Large intestine (tissue), 3 donors: ENCODE results near the gene HNRNPDL. TPM values are rescaled to one million over a fixed set of nuclear protein-coding genes. Genes with fewer than 3 reads are reported as not detected.
A peak's percentile ranks its signal among the peaks of the same experiment; 100 is the strongest.
"Not testable (repeated sequence)": the region's sequence is repeated elsewhere in the genome, so short reads cannot be mapped to it uniquely, and the experiment has no call there.

ENCODE experiments used
- DNase-seq, 2 donors: peaks; one replicate each; pipeline versions ENCODE4 v3.0.0 to v3.0.0-alpha.2; 2013
- H3K27ac ChIP-seq: one replicate; pipeline ENCODE4 v1.5.1; 2013; ENCODE audit warnings: low read length
- H3K27me3 ChIP-seq: 2 replicates; pipeline ENCODE4 v1.6.1; 2013; ENCODE audit warnings: low read length; ENCODE audit not compliant: control insufficient read depth, insufficient read depth
- H3K36me3 ChIP-seq: 2 replicates; pipeline ENCODE4 v1.6.1; 2013; ENCODE audit warnings: low read length; ENCODE audit not compliant: control insufficient read depth, insufficient read depth
- H3K4me1 ChIP-seq: one replicate; pipeline ENCODE4 v1.6.1; 2013; ENCODE audit warnings: low read length; ENCODE audit not compliant: control insufficient read depth, insufficient read depth
- H3K4me3 ChIP-seq: one replicate; pipeline ENCODE4 v1.5.1; 2013; ENCODE audit warnings: low read length
- H3K9me3 ChIP-seq: one replicate; pipeline ENCODE4 v1.6.1; 2013; ENCODE audit warnings: mild to moderate bottlenecking, low read depth, low read length, moderate library complexity; ENCODE audit not compliant: control insufficient read depth
- WGBS: methylation state at CpG from one replicate; pipeline ENCODE4 v1.1.5; 2013; ENCODE audit warnings: low lambda C conversion rate; ENCODE audit not compliant: insufficient coverage; 5-methylcytosine and 5-hydroxymethylcytosine counted together
- polyA plus RNA-seq: library from polyadenylated mRNA; unstranded; fragments of 120-200 nt; gene quantifications from one replicate; pipeline ENCODE4 v1.2.1, GENCODE V29; 2013

The HNRNPDL gene
- polyA plus RNA-seq, 1 donor: 385 TPM

- 100% methylated on average over 2 of the region's 7 CpGs for WGBS
- no peak overlapping the region for H3K4me3 ChIP-seq
- H3K36me3 ChIP-seq: no peaks in the 10 kb centered on the region
- no peak for DNase-seq
- H3K27ac ChIP-seq: no peak overlapping the region
- no peaks in the 10 kb centered on the region for H3K4me1 ChIP-seq
- no peaks in the 10 kb centered on the region for H3K9me3 ChIP-seq
- H3K27me3 ChIP-seq: no peaks in the 10 kb centered on the region
Observed at GRCh38 chr4:82401600-82401999, 28.7 kb downstream of the HNRNPDL start.

- DNase-seq: no peak
- no peaks in the 10 kb centered on the region for H3K4me1 ChIP-seq
- H3K27ac ChIP-seq: no peak overlapping the region
- no peaks in the 10 kb centered on the region for H3K27me3 ChIP-seq
- H3K36me3 ChIP-seq: no peaks in the 10 kb centered on the region
- no CpG with 5 or more reads among the region's 1 CpG for WGBS
- no peaks in the 10 kb centered on the region for H3K9me3 ChIP-seq
- no peak overlapping the region for H3K4me3 ChIP-seq
Observed at GRCh38 chr4:82398263-82398662, 32.0 kb downstream of the HNRNPDL start.

DNA sequence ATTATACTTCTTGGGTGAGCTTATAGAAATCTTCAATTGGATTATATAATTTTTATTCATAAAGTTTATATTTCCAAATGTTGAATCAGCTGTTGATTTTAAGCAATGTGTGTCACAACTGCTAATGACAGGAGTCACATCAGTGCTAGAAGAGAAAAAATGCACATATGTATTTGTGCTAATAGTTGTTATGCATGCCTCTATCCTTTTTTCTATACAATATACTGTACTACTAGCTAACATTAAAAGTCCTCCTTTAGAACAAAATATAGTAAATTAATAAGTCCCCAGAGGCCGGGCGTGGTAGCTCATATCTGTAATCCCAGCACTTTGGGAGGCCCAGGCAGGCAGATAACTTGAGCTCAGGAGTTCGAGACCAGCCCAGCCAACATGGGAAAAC lies 32.7 kb downstream of the HNRNPDL start:
- H3K27ac ChIP-seq: no peak overlapping the region
- no peaks in the 10 kb centered on the region for H3K4me1 ChIP-seq
- no CpG with 5 or more reads among the region's 3 CpGs for WGBS
- DNase-seq: no peak
- H3K27me3 ChIP-seq: no peaks in the 10 kb centered on the region
- no peak overlapping the region for H3K4me3 ChIP-seq
- H3K9me3 ChIP-seq: no peaks in the 10 kb centered on the region
- H3K36me3 ChIP-seq: no peaks in the 10 kb centered on the region

GRCh38 chr4:82394896-82395295 lies 35.4 kb downstream of the HNRNPDL start:
- Histone ChIP-seq H3K9me3 (no peaks in the 10 kb centered on the region), H3K27me3 (no peaks in the 10 kb centered on the region), H3K36me3 (no peaks in the 10 kb centered on the region), H3K4me3 (no peak overlapping the region), H3K4me1 (no peaks in the 10 kb centered on the region), H3K27ac (no peak overlapping the region)
- no CpG with 5 or more reads among the region's 3 CpGs for WGBS
- DNase-seq: peak in 1 of 2 donors; percentile 34

- no CpG with 5 or more reads among the region's 9 CpGs for WGBS
- not testable (repeated sequence) for H3K4me3 ChIP-seq, H3K4me1 ChIP-seq, DNase-seq, H3K27me3 ChIP-seq, H3K9me3 ChIP-seq, H3K36me3 ChIP-seq, H3K27ac ChIP-seq
Observed at GRCh38 chr4:82390061-82390460, 40.2 kb downstream of the HNRNPDL start.

DNA sequence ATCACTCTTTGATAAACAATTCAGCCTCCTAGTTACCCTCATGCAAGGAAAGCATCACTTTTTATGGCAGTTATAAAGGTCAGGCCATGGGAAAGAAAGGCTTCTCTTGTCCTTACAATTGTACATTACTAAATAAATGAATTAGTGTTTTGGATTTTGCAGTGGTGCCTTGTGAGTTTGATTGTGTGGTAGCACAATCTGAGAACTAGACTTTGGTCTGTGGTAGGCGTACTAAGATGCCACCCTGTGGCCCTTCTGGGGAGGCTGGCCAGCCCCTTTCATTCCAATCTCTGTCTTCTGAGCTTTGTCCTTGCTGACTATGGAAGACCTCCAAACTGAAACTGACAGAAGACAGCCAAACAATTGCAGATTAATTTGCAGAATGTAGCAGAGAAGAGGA lies 41.9 kb downstream of the HNRNPDL start:
- Histone ChIP-seq H3K9me3 (no peaks in the 10 kb centered on the region), H3K27me3 (no peaks in the 10 kb centered on the region), H3K27ac (no peak overlapping the region), H3K36me3 (no peaks in the 10 kb centered on the region), H3K4me3 (no peak overlapping the region), H3K4me1 (no peaks in the 10 kb centered on the region)
- peak; percentile 26 to 57 for DNase-seq
- no CpG with 5 or more reads among the region's 1 CpG for WGBS

- not testable (repeated sequence) for H3K27ac ChIP-seq, H3K27me3 ChIP-seq, DNase-seq, H3K36me3 ChIP-seq, H3K9me3 ChIP-seq, H3K4me3 ChIP-seq, H3K4me1 ChIP-seq
- no CpG with 5 or more reads among the region's 8 CpGs for WGBS
Observed at GRCh38 chr4:82386312-82386711, 44.0 kb downstream of the HNRNPDL start.

GRCh38 chr4:82382751-82383150 lies 47.5 kb downstream of the HNRNPDL start:
- Histone ChIP-seq H3K4me1 (no peaks in the 10 kb centered on the region), H3K27me3 (no peaks in the 10 kb centered on the region), H3K36me3 (no peaks in the 10 kb centered on the region), H3K4me3 (no peak overlapping the region), H3K9me3 (no peaks in the 10 kb centered on the region), H3K27ac (no peak overlapping the region)
- WGBS: no CpG with 5 or more reads among the region's 2 CpGs
- DNase-seq: no peak

- no peaks in the 10 kb centered on the region for H3K4me1 ChIP-seq
- no peaks in the 10 kb centered on the region for H3K27me3 ChIP-seq
- no peak for DNase-seq
- 100% methylated on average over 1 of the region's 2 CpGs for WGBS
- H3K27ac ChIP-seq: no peak overlapping the region
- no peaks in the 10 kb centered on the region for H3K9me3 ChIP-seq
- no peak overlapping the region for H3K4me3 ChIP-seq
- H3K36me3 ChIP-seq: no peaks in the 10 kb centered on the region
Observed at GRCh38 chr4:82381661-82382296, 48.5 kb downstream of the HNRNPDL start.

GRCh38 chr4:82381235-82381634 lies 49.0 kb downstream of the HNRNPDL start:
- Histone ChIP-seq H3K9me3 (no peaks in the 10 kb centered on the region), H3K4me1 (no peaks in the 10 kb centered on the region), H3K4me3 (no peak overlapping the region), H3K36me3 (no peaks in the 10 kb centered on the region), H3K27me3 (no peaks in the 10 kb centered on the region), H3K27ac (no peak overlapping the region)
- no CpG with 5 or more reads among the region's 3 CpGs for WGBS
- no peak for DNase-seq

GRCh38 chr4:82380831-82381230 lies 49.4 kb downstream of the HNRNPDL start:
- no peaks in the 10 kb centered on the region for H3K27me3 ChIP-seq
- H3K27ac ChIP-seq: no peak overlapping the region
- no peaks in the 10 kb centered on the region for H3K4me1 ChIP-seq
- H3K36me3 ChIP-seq: no peaks in the 10 kb centered on the region
- WGBS: no CpG with 5 or more reads among the region's 4 CpGs
- no peaks in the 10 kb centered on the region for H3K9me3 ChIP-seq
- H3K4me3 ChIP-seq: no peak overlapping the region
- DNase-seq: no peak
